Activated CD4-positive, alpha-beta T cell treated with anti-CD3 and anti-CD28 coated beads, Interleukin-2, amount 10 ng/mL, durations not matched to agents 7 days and 5 days (primary cell): ENCODE measurements around the gene DCXR. TPM values are rescaled to one million over a fixed set of nuclear protein-coding genes. Genes with fewer than 3 reads are reported as not detected.
"Not testable (repeated sequence)": the region's sequence is repeated elsewhere in the genome, so short reads cannot be mapped to it uniquely, and the experiment has no call there.

Source experiments
- CTCF ChIA-PET: fragments of 350-600 bp; sonication (Branson Sonifier 250); formaldehyde crosslinking; loops from one replicate; lab custom pipeline; 2021; ENCODE audit warnings: antibody characterized with exemption; lab: Charles Lee
- POLR2A ChIA-PET: fragments of 350-600 bp; sonication (Branson Sonifier 250); formaldehyde crosslinking; loops from one replicate; lab custom pipeline; 2021; ENCODE audit warnings: antibody characterized with exemption; lab: Charles Lee
- DNase-seq: peaks from one replicate; pipeline ENCODE4 v3.0.0-alpha.2; 2020
- H3K27ac Mint-ChIP-seq: one replicate; pipeline ENCODE4 v1.8.0; 2021; ENCODE audit warnings: mild to moderate bottlenecking, moderate library complexity, mixed read lengths
- H3K27me3 Mint-ChIP-seq: one replicate; pipeline ENCODE4 v1.8.0; 2021; ENCODE audit warnings: mixed read lengths
- H3K36me3 Mint-ChIP-seq: one replicate; pipeline ENCODE4 v1.8.0; 2021; ENCODE audit warnings: low read depth, mixed read lengths
- H3K4me1 Mint-ChIP-seq: one replicate; pipeline ENCODE4 v1.8.0; 2021; ENCODE audit warnings: mixed read lengths
- H3K4me3 Mint-ChIP-seq: one replicate; pipeline ENCODE4 v1.8.0; 2021; ENCODE audit warnings: mild to moderate bottlenecking, moderate library complexity, mixed read lengths
- H3K9me3 Mint-ChIP-seq: one replicate; pipeline ENCODE4 v1.8.0; 2021; ENCODE audit warnings: mixed read lengths
- total RNA-seq, 2 experiments: library from RNA; stranded (reverse); gene quantifications; one replicate each; pipeline ENCODE4 v1.2.3, GENCODE V29; 2021

DCXR gene
- total RNA-seq, 2 experiments from 2014 or later: 140 to 144 TPM

- H3K9me3 Mint-ChIP-seq: no peaks in the 10 kb centered on the region
- H3K27ac Mint-ChIP-seq: no peak overlapping the region
- H3K27me3 Mint-ChIP-seq: no peaks in the 10 kb centered on the region
- POLR2A ChIA-PET: no interaction called here
- no peak for DNase-seq
- CTCF ChIA-PET: interaction anchor here (0.6 to 1.5 kb wide), 3 partner anchors 9 to 239 kb away, joined by 4 to 6 read pairs (median 4); partner anchors contain the start of gene RAC3
- no peak overlapping the region for H3K4me3 Mint-ChIP-seq
- peaks cover 13% of the 10 kb centered on the region for H3K4me1 Mint-ChIP-seq
- H3K36me3 Mint-ChIP-seq: no peaks in the 10 kb centered on the region
Observed at GRCh38 chr17:82041144-82041814, 3.8 kb upstream of the DCXR start.

- no peak for DNase-seq
- POLR2A ChIA-PET: no interaction called here
- CTCF ChIA-PET: interaction anchor here (1.0 to 1.5 kb wide), 2 partner anchors 10 to 17 kb away, joined by 4 read pairs; partner anchors contain the start of gene CENPX
- Mint-ChIP-seq H3K27ac (no peak overlapping the region), H3K4me3 (no peak overlapping the region), H3K4me1 (peaks cover 25% of the 10 kb centered on the region), H3K9me3 (no peaks in the 10 kb centered on the region), H3K27me3 (no peaks in the 10 kb centered on the region), H3K36me3 (peaks cover 8% of the 10 kb centered on the region)
Observed at GRCh38 chr17:82039695-82040299, 2.3 kb upstream of the DCXR start.

- CTCF ChIA-PET: interaction anchor here (0.6 to 4.7 kb wide), 4 partner anchors 10 to 66 kb away, joined by 3 to 49 read pairs (median 8); partner anchors contain the start of genes CENPX and LRRC45
- POLR2A ChIA-PET: not testable (repeated sequence)
Observed at GRCh38 chr17:82038796-82039409, 1.4 kb upstream of the DCXR start.

GRCh38 chr17:82037889-82038195 is 345 bp upstream of the DCXR start:
- peaks cover 27% of the 10 kb centered on the region for H3K4me1 Mint-ChIP-seq
- ChIA-PET CTCF (interaction anchor here (0.6 to 4.7 kb wide), 29 partner anchors 9 to 255 kb away, joined by 3 to 49 read pairs (median 4); partner anchors contain the start of genes CENPX and LRRC45), POLR2A (interaction anchor here (0.7 to 0.9 kb wide), 6 partner anchors 12 to 75 kb away, joined by 3 to 4 read pairs (median 3); partner anchors contain the start of genes CENPX and LRRC45)
- no peaks in the 10 kb centered on the region for H3K27me3 Mint-ChIP-seq
- peak overlapping the region; percentile 97 for H3K27ac Mint-ChIP-seq
- H3K9me3 Mint-ChIP-seq: no peaks in the 10 kb centered on the region
- peak overlapping the region; percentile 85 for H3K4me3 Mint-ChIP-seq
- peaks cover 8% of the 10 kb centered on the region for H3K36me3 Mint-ChIP-seq
- no peak for DNase-seq

More at GRCh38 chr17:82038796-82039409, 1.4 kb upstream of the DCXR start:
- H3K4me3 Mint-ChIP-seq, H3K36me3 Mint-ChIP-seq, H3K27ac Mint-ChIP-seq, DNase-seq, H3K27me3 Mint-ChIP-seq, H3K9me3 Mint-ChIP-seq: not testable (repeated sequence)
- peaks cover 25% of the 10 kb centered on the region for H3K4me1 Mint-ChIP-seq

- Mint-ChIP-seq H3K27ac (peak overlapping the region; percentile 62), H3K4me3 (peak overlapping the region; percentile 85), H3K4me1 (peaks cover 28% of the 10 kb centered on the region), H3K36me3 (peaks cover 8% of the 10 kb centered on the region), H3K27me3 (no peaks in the 10 kb centered on the region), H3K9me3 (no peaks in the 10 kb centered on the region)
- POLR2A ChIA-PET: no interaction called here
- DNase-seq: no peak
- CTCF ChIA-PET: interaction anchor here (1.0 to 4.7 kb wide), 2 partner anchors 15 to 183 kb away, joined by 3 to 49 read pairs; partner anchors contain the start of genes CENPX and LRRC45
Observed at GRCh38 chr17:82036634-82037091, 834 bp downstream of the DCXR start.

GRCh38 chr17:82035956-82036633 is 1.4 kb downstream of the DCXR start:
- peaks cover 8% of the 10 kb centered on the region for H3K36me3 Mint-ChIP-seq
- H3K27ac Mint-ChIP-seq: peak overlapping the region; percentile 5
- peaks cover 28% of the 10 kb centered on the region for H3K4me1 Mint-ChIP-seq
- peak overlapping the region; percentile 85 for H3K4me3 Mint-ChIP-seq
- H3K9me3 Mint-ChIP-seq: no peaks in the 10 kb centered on the region
- ChIA-PET CTCF (interaction anchor here (1.0 to 4.7 kb wide), 3 partner anchors 15 to 183 kb away, joined by 3 to 49 read pairs (median 7); partner anchors contain the start of genes CENPX and LRRC45), POLR2A (no interaction called here)
- no peak for DNase-seq
- H3K27me3 Mint-ChIP-seq: no peaks in the 10 kb centered on the region

- POLR2A ChIA-PET: no interaction called here
- Mint-ChIP-seq H3K4me1 (peaks cover 29% of the 10 kb centered on the region), H3K27ac (no peak overlapping the region), H3K9me3 (no peaks in the 10 kb centered on the region), H3K36me3 (peaks cover 8% of the 10 kb centered on the region), H3K4me3 (peak overlapping the region; percentile 85), H3K27me3 (no peaks in the 10 kb centered on the region)
- CTCF ChIA-PET: interaction anchor here (0.6 to 4.7 kb wide), 5 partner anchors 10 to 460 kb away, joined by 3 to 49 read pairs (median 3); partner anchors contain the start of genes CENPX and LRRC45
- DNase-seq: no peak
Observed at GRCh38 chr17:82035488-82035887, 2.0 kb downstream of the DCXR start.

GRCh38 chr17:82034371-82035011 is 3.0 kb downstream of the DCXR start:
- peaks cover 33% of the 10 kb centered on the region for H3K4me1 Mint-ChIP-seq
- POLR2A ChIA-PET: no interaction called here
- no peak for DNase-seq
- H3K27ac Mint-ChIP-seq: no peak overlapping the region
- CTCF ChIA-PET: interaction anchor here (0.8 to 4.7 kb wide), 4 partner anchors 9 to 120 kb away, joined by 3 to 49 read pairs (median 5); partner anchors contain the start of genes CENPX and LRRC45
- H3K27me3 Mint-ChIP-seq: no peaks in the 10 kb centered on the region
- H3K4me3 Mint-ChIP-seq: no peak overlapping the region
- H3K9me3 Mint-ChIP-seq: no peaks in the 10 kb centered on the region
- H3K36me3 Mint-ChIP-seq: peaks cover 9% of the 10 kb centered on the region

GRCh38 chr17:82033359-82034085 is 4.0 kb downstream of the DCXR start:
- no peaks in the 10 kb centered on the region for H3K9me3 Mint-ChIP-seq
- no peak for DNase-seq
- no peak overlapping the region for H3K27ac Mint-ChIP-seq
- H3K4me1 Mint-ChIP-seq: peaks cover 30% of the 10 kb centered on the region
- H3K27me3 Mint-ChIP-seq: no peaks in the 10 kb centered on the region
- H3K4me3 Mint-ChIP-seq: peak overlapping the region; percentile 45
- ChIA-PET CTCF (no interaction called here), POLR2A (no interaction called here)
- H3K36me3 Mint-ChIP-seq: peaks cover 13% of the 10 kb centered on the region

GRCh38 chr17:82031885-82032627 is 5.4 kb downstream of the DCXR start:
- peak; percentile 51 for DNase-seq
- H3K9me3 Mint-ChIP-seq: no peaks in the 10 kb centered on the region
- no peak overlapping the region for H3K27ac Mint-ChIP-seq
- CTCF ChIA-PET: interaction anchor here (1.3 kb wide), 1 partner anchor 9 kb away, joined by 3 read pairs; the partner anchor contains the start of genes CENPX and LRRC45
- peaks cover 17% of the 10 kb centered on the region for H3K36me3 Mint-ChIP-seq
- no peaks in the 10 kb centered on the region for H3K27me3 Mint-ChIP-seq
- H3K4me3 Mint-ChIP-seq: peak overlapping the region; percentile 45
- peaks cover 29% of the 10 kb centered on the region for H3K4me1 Mint-ChIP-seq
- POLR2A ChIA-PET: no interaction called here
